Measurements from ENCODE around the gene LRMDA.

LRMDA gene

DNA sequence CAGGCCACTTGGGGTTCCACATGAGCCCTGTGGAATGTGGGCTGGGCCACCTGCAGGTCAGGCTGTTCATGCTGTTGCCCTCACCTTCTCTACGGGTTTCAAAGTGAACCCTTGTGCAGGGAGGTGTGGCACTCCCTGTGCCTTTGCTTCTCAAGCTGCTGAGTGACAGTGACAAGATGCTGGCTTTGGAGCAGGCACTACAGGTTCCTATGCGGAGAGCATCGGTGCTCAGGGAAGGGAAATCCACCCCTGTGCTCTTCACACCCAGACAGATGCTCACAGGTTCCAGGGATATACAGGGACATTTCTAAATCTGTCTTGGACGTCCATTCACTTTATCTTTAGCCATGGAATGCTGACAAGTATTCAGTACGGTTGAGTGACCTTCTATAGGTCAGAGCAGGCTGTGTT is 1005.0 kb downstream of the LRMDA start:
- DNase-seq = no peak

GRCh38 chr10:76436981-76437380 is 1005.6 kb downstream of the LRMDA start:
- no peak for DNase-seq

- DNase-seq = no peak
Measured at GRCh38 chr10:76440426-76440825, 1009.0 kb downstream of the LRMDA start.

GRCh38 chr10:76442113-76442512 is 1010.7 kb downstream of the LRMDA start:
- no peak for DNase-seq

GRCh38 chr10:76444034-76444800 is 1012.8 kb downstream of the LRMDA start:
- no peak for DNase-seq

DNA sequence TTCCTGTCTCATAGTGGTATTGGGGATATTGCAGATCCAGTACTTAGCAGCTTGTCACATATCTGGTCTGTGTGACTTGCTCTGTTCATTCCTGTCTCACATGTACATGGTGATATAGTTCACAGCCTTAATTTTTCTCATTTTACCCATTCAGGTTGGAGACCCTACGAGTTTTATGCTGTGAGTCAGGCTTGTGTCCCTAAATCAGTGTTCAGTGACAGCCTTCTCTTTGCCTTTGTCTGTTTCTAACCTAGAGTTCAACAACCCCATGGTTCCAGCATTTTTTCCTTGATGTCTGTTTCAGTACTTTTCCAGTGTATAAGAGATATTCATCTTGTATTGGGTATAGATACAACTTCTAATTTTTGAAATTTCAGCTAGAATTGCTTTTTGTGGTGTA is 1016.2 kb downstream of the LRMDA start:
- no peak for DNase-seq

DNA sequence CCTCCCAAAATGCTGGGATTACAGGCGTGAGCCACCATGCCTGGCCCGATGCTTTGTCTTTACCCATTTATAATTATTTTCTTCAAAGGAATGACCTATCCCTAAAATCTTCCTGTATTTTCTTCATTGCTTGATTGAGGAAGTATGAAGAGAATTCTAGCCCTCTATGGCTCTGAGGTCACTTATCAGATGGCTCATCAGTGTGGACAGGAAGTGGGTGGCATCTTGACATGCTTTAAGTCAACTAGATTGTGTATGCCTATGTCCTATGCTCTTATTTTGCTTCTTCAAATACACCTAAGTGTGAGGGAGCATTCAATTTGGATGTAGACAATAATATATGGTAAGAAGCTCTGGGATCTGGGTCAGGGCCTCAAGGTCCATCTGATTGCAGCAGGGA is 1020.5 kb downstream of the LRMDA start:
- DNase-seq = no peak

DNA sequence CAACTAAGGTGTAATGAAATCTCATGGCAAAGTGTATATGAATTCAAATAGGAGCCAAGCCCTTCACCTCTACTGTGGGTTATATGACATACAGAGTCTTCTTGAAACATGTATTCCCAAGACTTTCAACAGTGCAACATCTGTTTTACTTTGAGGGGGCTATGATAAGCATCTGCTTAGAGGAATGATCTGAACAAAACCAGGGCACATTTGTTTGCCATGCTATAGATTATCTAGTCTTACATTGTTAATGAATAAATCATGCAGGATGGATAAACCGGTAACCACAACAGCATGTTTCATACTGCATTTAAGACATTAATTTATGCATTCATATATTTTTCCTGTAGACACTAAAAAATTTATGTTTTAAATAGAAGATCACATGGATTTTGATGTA is 1021.9 kb downstream of the LRMDA start:
- DNase-seq = no peak

GRCh38 chr10:76453997-76454396 is 1022.6 kb downstream of the LRMDA start:
- no peak for DNase-seq

- no peak for DNase-seq
Measured at GRCh38 chr10:76454506-76455140, 1023.2 kb downstream of the LRMDA start.

- no peak for DNase-seq
Measured at GRCh38 chr10:76456197-76456596, 1024.8 kb downstream of the LRMDA start.

DNA sequence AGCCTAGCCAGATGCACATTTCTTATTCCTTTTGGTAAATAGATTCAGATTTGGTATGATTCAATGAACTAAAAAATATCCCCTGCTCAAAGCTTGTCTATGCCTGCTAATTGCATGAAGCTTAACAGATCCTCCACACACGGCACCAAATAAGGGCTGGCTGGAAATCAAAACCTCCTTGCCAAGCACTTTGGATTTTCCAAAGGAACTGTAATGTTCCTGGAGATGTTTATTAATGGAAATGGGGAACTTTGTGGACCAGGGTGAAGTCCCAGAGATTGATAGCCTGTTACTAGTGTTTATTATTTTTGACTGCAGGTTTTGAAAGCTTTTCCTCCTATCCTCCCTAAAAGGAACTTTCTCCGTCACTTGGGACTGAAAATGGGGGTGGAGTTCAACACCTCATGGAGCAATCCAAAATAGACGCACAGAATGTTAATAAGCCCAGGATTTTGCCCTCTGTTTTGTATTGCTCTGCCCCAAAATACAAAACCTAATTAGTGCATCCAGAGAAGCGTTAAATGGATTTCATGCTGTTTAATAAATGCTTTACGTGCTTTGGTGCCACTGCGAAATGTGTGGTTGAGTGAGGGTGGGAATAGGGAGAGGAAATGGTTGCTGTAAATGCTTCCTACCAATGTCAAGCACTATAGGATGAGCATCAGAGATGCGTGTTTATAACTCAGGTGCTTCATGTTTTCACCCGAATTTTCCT is 1027.7 kb downstream of the LRMDA start:
- no peak for DNase-seq

DNA sequence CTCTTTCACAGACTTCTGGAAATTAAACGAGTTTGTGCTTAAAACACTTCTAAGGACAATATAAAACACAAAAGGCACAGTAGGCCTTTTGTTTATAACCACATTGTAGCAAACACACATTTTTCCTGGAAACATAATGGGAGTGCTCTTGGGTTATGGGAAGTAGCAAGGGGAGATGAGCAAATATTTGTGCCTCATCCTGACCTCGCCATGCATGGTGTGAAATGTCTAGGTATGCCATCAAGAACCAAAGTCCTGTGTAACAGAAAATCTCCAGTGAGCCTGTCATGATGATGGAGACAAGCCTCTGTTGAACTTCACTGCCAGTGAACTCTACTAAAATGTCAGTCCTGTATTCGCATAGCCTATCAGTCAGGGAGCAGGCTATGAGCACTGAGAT is 1029.6 kb downstream of the LRMDA start:
- DNase-seq = no peak

DNA sequence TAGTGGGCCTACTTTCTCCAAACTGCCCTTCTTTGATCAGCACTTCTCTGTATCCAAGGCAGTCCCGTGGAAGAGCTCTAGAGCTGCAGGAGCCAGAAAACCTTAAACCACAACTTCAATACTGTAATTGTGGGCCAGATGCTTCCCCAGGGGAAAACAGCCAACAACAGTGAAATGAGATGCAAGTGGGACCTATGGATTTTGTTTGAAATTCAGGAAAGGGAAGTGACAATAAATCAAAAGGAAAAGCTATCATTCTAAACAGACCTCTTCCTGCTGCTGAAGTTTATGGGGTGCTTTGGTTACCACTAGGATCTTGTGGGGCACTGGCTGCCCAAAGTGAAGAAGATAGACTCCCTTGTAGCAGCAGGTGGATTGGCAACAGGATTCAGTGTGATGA is 1031.7 kb downstream of the LRMDA start:
- no peak for DNase-seq

GRCh38 chr10:76466836-76467503 is 1035.5 kb downstream of the LRMDA start:
- no peak for DNase-seq

GRCh38 chr10:76469675-76470074 is 1038.3 kb downstream of the LRMDA start:
- no peak for DNase-seq

- DNase-seq = no peak
Measured at GRCh38 chr10:76479103-76479790, 1047.8 kb downstream of the LRMDA start.

DNA sequence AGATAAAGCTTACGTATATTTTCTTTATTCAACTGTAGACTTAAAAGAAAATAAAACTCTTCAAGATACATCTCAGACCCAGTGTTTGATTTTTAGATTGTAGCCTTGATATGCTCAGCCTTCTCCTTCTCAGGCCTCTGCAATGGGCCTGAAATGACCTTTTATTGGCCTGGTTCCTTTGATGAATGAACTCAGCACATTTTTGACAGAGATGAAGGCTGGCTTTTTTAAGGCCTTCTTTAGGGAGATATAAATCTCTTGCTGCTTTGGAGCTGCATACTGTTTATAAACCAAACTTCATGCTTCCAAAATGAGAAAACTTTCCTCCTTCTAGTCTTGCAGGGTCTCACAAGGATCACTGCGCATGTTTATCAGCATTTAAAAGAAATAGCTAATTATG is 1049.8 kb downstream of the LRMDA start:
- no peak for DNase-seq

DNA sequence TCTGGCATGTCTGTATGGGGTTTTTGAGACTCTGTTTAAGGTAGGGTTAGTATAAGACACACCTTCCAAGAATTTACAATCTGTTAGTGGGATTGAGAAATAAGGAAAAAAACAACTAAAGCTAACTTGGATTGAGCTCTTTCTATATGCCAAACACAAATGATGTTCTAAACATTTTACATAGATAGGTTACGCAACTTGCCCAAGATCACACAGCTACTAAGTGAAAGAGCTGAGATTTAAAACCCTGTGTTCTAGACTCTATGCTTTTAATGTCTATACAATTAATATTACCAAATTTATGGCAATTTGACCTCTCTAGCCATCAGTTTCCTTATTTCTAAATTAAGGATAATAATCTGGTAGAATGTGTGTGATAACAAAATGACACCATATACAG is 1056.2 kb downstream of the LRMDA start:
- no peak for DNase-seq

DNA sequence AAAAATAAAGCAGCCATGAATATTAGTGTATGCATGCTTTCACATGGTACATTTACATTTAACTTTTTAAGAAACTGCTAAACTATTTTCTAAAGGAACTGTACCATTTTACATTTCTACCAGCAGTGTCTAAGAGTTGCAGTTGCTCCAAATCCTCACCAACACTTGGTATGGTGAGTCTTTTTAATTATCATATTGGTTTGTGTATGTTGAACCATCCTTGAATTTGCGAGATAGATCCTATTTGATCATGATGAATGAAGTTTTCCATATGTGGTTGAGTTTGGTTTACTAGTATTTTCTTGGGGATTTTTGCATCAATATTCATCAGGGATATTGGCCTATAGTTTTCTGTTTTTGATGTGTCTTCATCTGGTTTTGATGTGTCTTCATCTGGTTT is 1057.2 kb downstream of the LRMDA start:
- no peak for DNase-seq

GRCh38 chr10:76491216-76491615 is 1059.8 kb downstream of the LRMDA start:
- DNase-seq = no peak

- no peak for DNase-seq
Measured at GRCh38 chr10:76492026-76492425, 1060.6 kb downstream of the LRMDA start.

Measured in activated CD4-positive, alpha-beta T cell treated with anti-CD3 and anti-CD28 coated beads, Interleukin-10, Interleukin-2, amounts not matched to agents 100 ng/mL and 50 ng/mL, durations not matched to agents 16 hours and 8 hours (primary cell).